Hepatocyte (in vitro differentiated cells): Measurements from ENCODE around the gene IRX4. TPM values are rescaled to one million over a fixed set of nuclear protein-coding genes. Genes with fewer than 3 reads are reported as not detected.

ENCODE experiments used
- DNase-seq: peaks from one replicate; pipeline ENCODE4 v3.0.0-alpha.2; 2016; ENCODE audit warnings: low spot score
- H2AFZ ChIP-seq: fragments of 200-600 bp; sonication (generic); 2 replicates; pipeline ENCODE4 v1.6.0; 2016; ENCODE audit warnings: antibody characterized with exemption, mild to moderate bottlenecking
- H3K27ac ChIP-seq: fragments of 200-600 bp; sonication (generic); 2 replicates; pipeline ENCODE4 v1.5.1; 2016; ENCODE audit warnings: mild to moderate bottlenecking
- H3K27me3 ChIP-seq: fragments of 200-600 bp; sonication (generic); 2 replicates; pipeline ENCODE4 v1.6.1; 2016
- H3K36me3 ChIP-seq: fragments of 200-600 bp; sonication (generic); replicated peaks from 2 replicates; pipeline ENCODE4 v1.5.1; 2016; ENCODE audit warnings: low read depth; ENCODE audit not compliant: insufficient read depth
- H3K4me1 ChIP-seq: fragments of 200-600 bp; sonication (generic); 2 replicates; pipeline ENCODE4 v1.5.1; 2016; ENCODE audit warnings: mild to moderate bottlenecking, moderate library complexity; ENCODE audit not compliant: insufficient read depth
- H3K4me2 ChIP-seq: fragments of 200-600 bp; sonication (generic); 2 replicates; pipeline ENCODE4 v1.6.0; 2016
- H3K4me3 ChIP-seq: fragments of 200-600 bp; sonication (generic); 2 replicates; pipeline ENCODE4 v1.5.1; 2016; ENCODE audit warnings: mild to moderate bottlenecking
- H3K79me2 ChIP-seq: fragments of 200-600 bp; sonication (generic); 2 replicates; pipeline ENCODE4 v1.6.0; 2017; ENCODE audit warnings: mild to moderate bottlenecking
- H3K9me2 ChIP-seq: fragments of 200-600 bp; sonication (generic); replicated peaks from 2 replicates; pipeline ENCODE4 v1.6.0; 2017; ENCODE audit warnings: mild to moderate bottlenecking; ENCODE audit not compliant: insufficient read depth
- H3K9me3 ChIP-seq: fragments of 200-600 bp; sonication (generic); 2 replicates; pipeline ENCODE4 v1.5.1; 2016; ENCODE audit warnings: low read depth, mild to moderate bottlenecking
- H4K20me1 ChIP-seq: fragments of 200-600 bp; sonication (generic); 2 replicates; pipeline ENCODE4 v1.6.0; 2016; ENCODE audit warnings: mild to moderate bottlenecking; ENCODE audit not compliant: insufficient read depth, poor library complexity, severe bottlenecking
- EZH2 ChIP-seq: fragments of 200-600 bp; sonication (generic); IDR thresholded peaks from 2 replicates; pipeline ENCODE4 v1.6.1; 2016; ENCODE audit warnings: antibody characterized with exemption, mild to moderate bottlenecking, borderline replicate concordance
- EZH2phosphoT487 ChIP-seq: fragments of 200-600 bp; sonication (generic); IDR thresholded peaks from one replicate; pipeline ENCODE4 v1.6.1; 2018; ENCODE audit warnings: antibody characterized with exemption, mild to moderate bottlenecking, low read depth, moderate library complexity; ENCODE audit not compliant: unreplicated experiment, severe bottlenecking
- WGBS: methylation state at CpG from one replicate; pipeline ENCODE4 v1.1.6; 2016; ENCODE audit warnings: low lambda C conversion rate; ENCODE audit errors: missing lambda C conversion rate; 5-methylcytosine and 5-hydroxymethylcytosine counted together
- polyA plus RNA-seq: library from polyadenylated mRNA; unstranded; fragments of >200 nt; fragmentation: Nextera tagmentation; extraction: Ambion mirVana; gene quantifications from 2 replicates; pipeline ENCODE4 v1.2.1, GENCODE V29; 2016
- total RNA-seq: library from RNA; depleted of rRNA; stranded (reverse); fragments of >200 nt; gene quantifications from 2 replicates; pipeline ENCODE4 v1.2.3, GENCODE V29; 2014
- TF ChIP-seq, protein P1 (sequence below): fragments of 200-600 bp; sonication (generic); IDR thresholded peaks from 2 replicates; pipeline ENCODE4 v1.5.1; 2016; ENCODE audit warnings: antibody characterized with exemption, mild to moderate bottlenecking; ENCODE audit not compliant: poor library complexity

Gene IRX4
- total and polyA plus RNA-seq, 2 experiments from 2014 or later, result not detected

DNA sequence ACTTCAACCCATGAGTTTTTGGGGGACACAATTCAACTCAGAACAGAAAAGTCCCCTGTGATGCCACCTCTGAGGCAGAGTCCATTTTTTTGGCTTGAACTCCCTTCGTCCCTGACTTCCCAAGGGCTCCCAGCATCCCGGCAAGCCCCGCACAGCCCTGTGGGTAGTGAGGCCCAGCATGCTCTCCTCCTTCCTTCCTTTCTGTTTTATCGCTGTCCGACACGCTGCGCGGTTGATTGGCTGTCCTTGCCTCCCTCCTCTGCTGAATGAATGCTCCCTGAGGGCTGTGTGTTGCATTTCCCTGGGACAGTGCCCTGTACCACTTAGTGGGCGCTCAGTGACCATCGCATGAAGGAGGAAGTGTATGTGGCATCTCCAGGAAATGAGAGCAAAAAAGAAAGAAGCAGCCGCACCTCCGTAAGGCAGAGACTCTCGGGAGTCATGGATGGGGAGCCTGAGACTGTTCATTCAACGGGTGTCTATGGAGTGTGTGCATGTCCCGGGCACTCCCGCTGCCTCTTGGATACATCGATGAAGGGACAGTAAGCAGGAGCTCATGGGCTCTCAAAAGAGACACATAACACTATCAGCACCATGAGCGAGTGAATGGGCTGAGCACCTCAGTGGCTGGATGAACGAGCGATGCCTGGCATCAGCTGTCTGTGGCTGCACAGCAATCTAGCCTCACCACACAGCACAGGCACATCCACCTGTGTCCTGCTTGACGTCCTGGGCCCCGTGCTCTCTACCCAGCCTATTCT, 10.1 kb upstream of the IRX4 start:
- no peaks in the 10 kb centered on the region for H4K20me1 ChIP-seq
- TF ChIP-seq, protein P1, sequence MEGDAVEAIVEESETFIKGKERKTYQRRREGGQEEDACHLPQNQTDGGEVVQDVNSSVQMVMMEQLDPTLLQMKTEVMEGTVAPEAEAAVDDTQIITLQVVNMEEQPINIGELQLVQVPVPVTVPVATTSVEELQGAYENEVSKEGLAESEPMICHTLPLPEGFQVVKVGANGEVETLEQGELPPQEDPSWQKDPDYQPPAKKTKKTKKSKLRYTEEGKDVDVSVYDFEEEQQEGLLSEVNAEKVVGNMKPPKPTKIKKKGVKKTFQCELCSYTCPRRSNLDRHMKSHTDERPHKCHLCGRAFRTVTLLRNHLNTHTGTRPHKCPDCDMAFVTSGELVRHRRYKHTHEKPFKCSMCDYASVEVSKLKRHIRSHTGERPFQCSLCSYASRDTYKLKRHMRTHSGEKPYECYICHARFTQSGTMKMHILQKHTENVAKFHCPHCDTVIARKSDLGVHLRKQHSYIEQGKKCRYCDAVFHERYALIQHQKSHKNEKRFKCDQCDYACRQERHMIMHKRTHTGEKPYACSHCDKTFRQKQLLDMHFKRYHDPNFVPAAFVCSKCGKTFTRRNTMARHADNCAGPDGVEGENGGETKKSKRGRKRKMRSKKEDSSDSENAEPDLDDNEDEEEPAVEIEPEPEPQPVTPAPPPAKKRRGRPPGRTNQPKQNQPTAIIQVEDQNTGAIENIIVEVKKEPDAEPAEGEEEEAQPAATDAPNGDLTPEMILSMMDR, result no peak
- no peak for TF ChIP-seq EZH2phosphoT487
- TF ChIP-seq EZH2, result no peak
- H3K4me3 ChIP-seq, result no peak overlapping the region
- no peaks in the 10 kb centered on the region for H3K4me1 ChIP-seq
- no peak overlapping the region for H3K27ac ChIP-seq
- DNase-seq, result no peak
- no peaks in the 10 kb centered on the region for H3K9me3 ChIP-seq
- H3K36me3 ChIP-seq, result no peaks in the 10 kb centered on the region
- WGBS, result 90% methylated on average over 21 of the region's 22 CpGs
- H3K27me3 ChIP-seq, result peaks cover 79% of the 10 kb centered on the region
- no peaks in the 10 kb centered on the region for H3K9me2 ChIP-seq
- no peak overlapping the region for H2AFZ ChIP-seq
- no peak overlapping the region for H3K4me2 ChIP-seq
- H3K79me2 ChIP-seq, result no peaks in the 10 kb centered on the region

GRCh38 chr5:1892211-1892610, 9.5 kb upstream of the IRX4 start:
- Histone ChIP-seq H3K79me2 (no peaks in the 10 kb centered on the region), H3K36me3 (no peaks in the 10 kb centered on the region), H3K4me3 (no peak overlapping the region), H3K27me3 (peaks cover 84% of the 10 kb centered on the region), H4K20me1 (no peaks in the 10 kb centered on the region), H2AFZ (no peak overlapping the region), H3K27ac (no peak overlapping the region), H3K9me2 (no peaks in the 10 kb centered on the region), H3K9me3 (no peaks in the 10 kb centered on the region), H3K4me1 (no peaks in the 10 kb centered on the region), H3K4me2 (no peak overlapping the region)
- TF ChIP-seq, protein P1, result no peak
- TF ChIP-seq EZH2, result no peak
- no peak for TF ChIP-seq EZH2phosphoT487
- no peak for DNase-seq
- 81% methylated on average over 9 of the region's 9 CpGs for WGBS

DNA sequence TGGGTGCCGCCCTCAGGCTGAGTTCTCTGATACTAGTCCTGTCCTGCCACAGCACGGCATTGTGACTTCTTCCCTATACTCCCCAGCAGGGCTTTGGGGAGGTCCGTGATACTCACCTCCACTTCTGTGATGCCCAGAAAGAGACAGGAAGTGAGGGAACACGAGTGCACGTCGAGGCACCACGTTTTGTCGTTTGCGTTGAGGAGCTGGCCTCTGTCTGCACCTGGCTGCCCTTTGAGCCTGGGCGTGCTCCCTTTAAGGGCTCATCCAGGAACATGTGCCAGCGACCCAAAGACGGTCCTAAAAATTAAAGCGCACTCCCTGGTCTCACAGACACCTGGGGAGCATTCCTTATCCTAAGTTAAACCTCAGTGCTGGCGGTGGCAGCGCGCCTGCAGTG, 8.7 kb upstream of the IRX4 start:
- Histone ChIP-seq H3K36me3 (no peaks in the 10 kb centered on the region), H3K27me3 (peaks cover 87% of the 10 kb centered on the region), H3K4me2 (no peak overlapping the region), H3K4me3 (no peak overlapping the region), H3K79me2 (no peaks in the 10 kb centered on the region), H4K20me1 (no peaks in the 10 kb centered on the region), H3K9me2 (no peaks in the 10 kb centered on the region), H3K4me1 (no peaks in the 10 kb centered on the region), H3K9me3 (no peaks in the 10 kb centered on the region), H3K27ac (no peak overlapping the region), H2AFZ (no peak overlapping the region)
- 78% methylated on average over 16 of the region's 16 CpGs for WGBS
- no peak for DNase-seq
- no peak for TF ChIP-seq EZH2phosphoT487

GRCh38 chr5:1890296-1890695, 7.6 kb upstream of the IRX4 start:
- Histone ChIP-seq H2AFZ (no peak overlapping the region), H3K36me3 (no peaks in the 10 kb centered on the region), H3K9me2 (no peaks in the 10 kb centered on the region), H3K27ac (no peak overlapping the region), H3K4me3 (no peak overlapping the region), H3K27me3 (peaks cover 94% of the 10 kb centered on the region), H4K20me1 (no peaks in the 10 kb centered on the region), H3K4me1 (no peaks in the 10 kb centered on the region), H3K4me2 (no peak overlapping the region), H3K79me2 (no peaks in the 10 kb centered on the region), H3K9me3 (no peaks in the 10 kb centered on the region)
- no peak for TF ChIP-seq EZH2phosphoT487
- TF ChIP-seq, protein P1, result no peak
- no peak for TF ChIP-seq EZH2
- WGBS, result 84% methylated on average over 4 of the region's 4 CpGs
- DNase-seq, result no peak
